Thymus (tissue), 11 donors: ENCODE data around the gene ZMYM4. TPM values are rescaled to one million over a fixed set of nuclear protein-coding genes. Genes with fewer than 3 reads are reported as not detected.

Experiments used
- DNase-seq, 9 donors: peaks; one replicate each; pipeline ENCODE4 v3.0.0-alpha.2; 2013; ENCODE audit warnings: low spot score in 9 of 9, low read depth in 6 of 9, missing footprints in 1 of 9
- H3K27ac ChIP-seq, 2 donors: one replicate each; pipeline ENCODE4 v1.5.1; 2013; ENCODE audit warnings: control low read depth in 1 of 2, low read depth in 1 of 2, low read length in 1 of 2, mild to moderate bottlenecking in 1 of 2, moderate library complexity in 1 of 2
- H3K27me3 ChIP-seq, 2 donors: one replicate each; pipeline ENCODE4 v1.5.1; 2013; ENCODE audit warnings: low read length in 1 of 2; ENCODE audit not compliant: control insufficient read depth in 2 of 2, insufficient read depth in 1 of 2
- H3K36me3 ChIP-seq, 2 donors: one replicate each; pipeline ENCODE4 v1.5.1; 2013; ENCODE audit warnings: low read length in 1 of 2, mild to moderate bottlenecking in 1 of 2, moderate library complexity in 1 of 2; ENCODE audit not compliant: control insufficient read depth in 2 of 2, insufficient read depth in 2 of 2
- H3K4me1 ChIP-seq, 2 donors: one replicate each; pipeline ENCODE4 v1.5.1; 2013; ENCODE audit warnings: low read length in 2 of 2; ENCODE audit not compliant: control insufficient read depth in 2 of 2, insufficient read depth in 2 of 2
- H3K4me3 ChIP-seq, 2 donors: one replicate each; pipeline ENCODE4 v1.5.1; 2013; ENCODE audit warnings: low read length in 2 of 2, control low read depth in 1 of 2, mild to moderate bottlenecking in 1 of 2
- H3K9me3 ChIP-seq, 2 donors: one replicate each; pipeline ENCODE4 v1.5.1; 2013; ENCODE audit warnings: low read length in 1 of 2, mild to moderate bottlenecking in 1 of 2; ENCODE audit not compliant: control insufficient read depth in 2 of 2, insufficient read depth in 1 of 2
- WGBS: extraction: QIAGEN DNeasy Blood & Tissue Kit; methylation state at CpG from one replicate; pipeline ENCODE4 v1.1.7; 2013; 5-methylcytosine and 5-hydroxymethylcytosine counted together
- polyA plus RNA-seq: library from polyadenylated mRNA; stranded (reverse); fragments of 200-250 nt; gene quantifications from one replicate; pipeline ENCODE4 v1.2.3, GENCODE V29; 2013
- total RNA-seq: library from RNA; stranded (reverse); fragments of 120-200 nt; gene quantifications from one replicate; pipeline ENCODE4 v1.2.4, GENCODE V29; 2013
- donor health status: healthy.

ZMYM4 gene
- total and polyA plus RNA-seq, 2 donors, result 17.3 to 31.6 TPM

DNA sequence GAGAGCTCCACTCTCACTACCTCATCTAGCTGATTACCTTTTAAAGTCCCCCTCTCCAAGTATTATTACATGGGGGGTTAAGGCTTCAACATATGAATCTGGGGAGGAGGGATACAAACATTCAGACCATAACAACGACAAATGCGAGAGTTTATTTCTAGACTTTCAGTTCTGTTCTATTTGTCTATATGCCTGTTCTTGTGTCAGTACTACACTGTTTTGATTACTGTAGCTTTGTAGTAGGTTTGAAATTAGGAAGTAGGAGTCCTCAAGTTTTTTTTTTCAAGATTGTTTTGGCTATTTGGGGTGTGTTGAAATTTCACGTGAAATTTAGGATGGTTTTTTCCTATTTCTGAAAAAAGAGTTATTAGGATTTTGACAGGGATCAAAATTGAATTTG, 16.3 kb downstream of the ZMYM4 start:
- WGBS, result over 99% methylated on average over 3 of the region's 3 CpGs
- peaks cover 0 to 5% of the 10 kb centered on the region in 2 donors for H3K36me3 ChIP-seq
- no peak overlapping the region for H3K4me3 ChIP-seq
- peaks cover 0 to 5% of the 10 kb centered on the region in 2 donors for H3K9me3 ChIP-seq
- no peak overlapping the region for H3K27ac ChIP-seq
- no peaks in the 10 kb centered on the region for H3K27me3 ChIP-seq
- H3K4me1 ChIP-seq, result peaks cover 0 to 6% of the 10 kb centered on the region in 2 donors
- DNase-seq, result no peak

DNA sequence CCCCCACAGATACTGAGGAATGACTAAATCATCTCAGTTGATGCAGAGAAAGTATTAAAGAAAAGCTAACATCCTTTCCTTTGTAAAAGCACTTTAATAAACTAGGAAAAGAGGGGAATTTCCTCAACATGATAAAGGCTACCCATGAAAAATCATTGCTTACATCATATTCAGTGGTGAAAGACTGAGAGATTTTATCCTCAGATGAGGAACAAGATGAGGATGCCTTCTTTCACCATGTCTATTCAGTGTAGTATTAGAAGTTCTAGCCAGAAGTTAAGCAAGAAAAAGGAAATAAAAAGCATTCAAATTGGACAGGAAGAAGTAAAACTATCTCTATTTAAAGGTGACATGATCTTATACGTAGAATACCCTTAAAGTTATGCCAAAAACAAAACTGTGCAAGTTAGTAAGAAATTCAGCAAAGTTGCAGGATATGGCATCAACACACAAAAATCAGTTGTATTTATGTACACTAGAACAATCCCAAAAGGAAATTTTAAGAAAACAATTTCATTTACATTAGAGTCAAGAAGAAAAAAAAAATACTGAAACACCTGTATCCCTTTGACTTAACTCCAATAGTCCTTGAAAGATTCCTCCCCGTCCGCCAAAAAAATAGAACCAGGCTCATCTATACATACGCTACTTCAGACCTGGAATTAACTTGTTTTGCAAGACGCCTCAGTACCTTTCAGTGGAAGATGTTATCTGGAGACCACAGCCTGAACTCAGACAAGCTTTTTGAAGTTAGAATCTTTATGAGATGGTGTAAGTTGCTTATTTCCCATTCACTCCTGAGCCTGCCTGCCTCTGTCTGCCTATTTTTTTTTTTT, 17.5 kb downstream of the ZMYM4 start:
- H3K27ac ChIP-seq, result peak overlapping the region; percentile 10 to 39
- no peaks in the 10 kb centered on the region for H3K27me3 ChIP-seq
- peaks cover 0 to 6% of the 10 kb centered on the region in 2 donors for H3K4me1 ChIP-seq
- 41% methylated on average over 5 of the region's 5 CpGs for WGBS
- H3K36me3 ChIP-seq, result peaks cover 0 to 5% of the 10 kb centered on the region in 2 donors
- DNase-seq, result peak in 6 of 9 donors; percentile 54 to 80 (median 64)
- peaks cover 0 to 5% of the 10 kb centered on the region in 2 donors for H3K9me3 ChIP-seq
- no peak overlapping the region for H3K4me3 ChIP-seq

DNA sequence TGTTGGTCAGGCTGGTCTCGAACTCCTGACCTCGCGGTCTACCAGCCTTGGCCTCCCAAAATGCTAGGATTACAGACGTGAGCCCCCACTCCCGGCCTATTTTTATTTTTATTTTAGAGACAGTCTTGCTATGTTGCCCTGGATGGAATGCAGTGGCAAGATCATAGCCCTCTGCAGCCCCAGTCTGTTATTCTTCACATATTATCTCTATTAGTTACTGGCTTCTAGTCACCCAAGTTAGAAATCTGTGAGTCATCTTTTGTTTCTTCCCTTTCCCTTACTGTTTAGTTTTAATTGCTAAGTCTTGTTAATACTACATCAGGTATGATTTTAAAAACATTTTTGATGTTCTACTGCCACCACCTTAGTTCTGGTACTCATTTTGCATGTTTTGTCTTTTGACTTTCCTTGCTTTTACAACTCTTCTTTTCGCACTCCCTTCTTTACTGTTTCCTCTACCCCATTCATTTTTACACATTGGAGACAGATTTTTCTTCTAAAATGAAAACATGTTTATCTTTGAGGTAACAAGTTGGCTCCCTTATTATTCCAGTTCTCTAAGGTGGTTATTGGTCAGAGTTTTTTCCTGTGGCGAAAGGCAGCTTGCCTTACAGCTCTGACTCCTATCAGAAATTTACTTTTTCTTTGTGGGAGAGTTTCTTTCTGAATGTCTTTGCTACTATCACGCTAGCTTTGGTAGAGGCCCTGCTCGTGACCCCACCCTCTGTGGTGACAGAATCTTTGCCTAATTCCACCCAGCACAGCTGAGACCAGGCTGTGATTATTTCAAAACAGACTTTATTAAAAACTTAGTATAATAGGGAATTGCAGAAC, 19.5 kb downstream of the ZMYM4 start:
- no peak for DNase-seq
- H3K27ac ChIP-seq, result no peak overlapping the region
- no peaks in the 10 kb centered on the region for H3K27me3 ChIP-seq
- H3K36me3 ChIP-seq, result peaks cover 2 to 8% of the 10 kb centered on the region in 2 donors
- WGBS, result 96% methylated on average over 9 of the region's 9 CpGs
- H3K4me3 ChIP-seq, result no peak overlapping the region
- H3K9me3 ChIP-seq, result no peaks in the 10 kb centered on the region
- H3K4me1 ChIP-seq, result peaks cover 0 to 6% of the 10 kb centered on the region in 2 donors

DNA sequence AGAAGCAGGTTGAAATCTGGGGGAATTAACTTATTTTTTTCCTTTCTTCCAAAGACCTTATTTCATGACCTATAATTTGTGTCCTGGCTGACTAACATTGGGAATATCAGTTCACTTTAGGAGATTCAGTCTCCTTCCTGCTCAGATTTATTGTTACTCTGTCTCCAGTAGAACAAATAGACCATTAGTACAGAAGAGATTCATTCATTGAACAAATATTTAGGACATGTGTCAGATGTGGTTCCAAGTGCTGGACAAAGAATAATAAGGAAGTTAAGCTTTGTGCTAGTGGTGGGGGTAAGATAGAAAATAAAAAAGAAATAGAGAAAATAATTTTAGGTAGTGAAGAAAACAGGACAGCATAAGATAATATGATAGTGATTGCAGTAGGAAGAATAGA, 20.3 kb downstream of the ZMYM4 start:
- Histone ChIP-seq H3K27me3 (no peaks in the 10 kb centered on the region), H3K36me3 (peaks cover 6 to 8% of the 10 kb centered on the region in 2 donors), H3K27ac (no peak overlapping the region), H3K4me3 (no peak overlapping the region), H3K9me3 (no peaks in the 10 kb centered on the region), H3K4me1 (peaks cover 0 to 6% of the 10 kb centered on the region in 2 donors)
- no peak for DNase-seq

DNA sequence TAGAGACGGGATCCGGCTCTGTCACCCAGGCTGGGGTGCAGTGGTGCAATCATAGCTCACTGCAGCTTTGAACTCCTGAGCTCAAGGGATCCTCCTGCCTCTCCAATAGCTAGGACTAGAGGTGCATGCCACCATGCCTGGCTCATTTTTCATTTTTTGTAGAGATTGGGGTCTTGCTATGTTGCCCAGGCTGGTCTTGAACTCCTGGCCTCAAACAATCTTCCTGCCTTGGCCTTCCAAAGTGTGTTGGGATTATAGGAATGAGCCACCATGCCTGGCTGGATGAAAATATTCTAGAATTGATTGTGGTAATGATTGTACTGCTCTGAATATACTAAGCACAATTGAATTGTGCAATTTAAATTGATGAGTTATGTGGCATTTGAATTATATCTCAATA, 21.9 kb downstream of the ZMYM4 start:
- peaks cover 0 to 6% of the 10 kb centered on the region in 2 donors for H3K4me1 ChIP-seq
- no peak for DNase-seq
- no peak overlapping the region for H3K4me3 ChIP-seq
- WGBS, result 100% methylated on average over 2 of the region's 2 CpGs
- no peaks in the 10 kb centered on the region for H3K9me3 ChIP-seq
- H3K36me3 ChIP-seq, result peaks cover 6 to 8% of the 10 kb centered on the region in 2 donors
- no peaks in the 10 kb centered on the region for H3K27me3 ChIP-seq
- no peak overlapping the region for H3K27ac ChIP-seq

DNA sequence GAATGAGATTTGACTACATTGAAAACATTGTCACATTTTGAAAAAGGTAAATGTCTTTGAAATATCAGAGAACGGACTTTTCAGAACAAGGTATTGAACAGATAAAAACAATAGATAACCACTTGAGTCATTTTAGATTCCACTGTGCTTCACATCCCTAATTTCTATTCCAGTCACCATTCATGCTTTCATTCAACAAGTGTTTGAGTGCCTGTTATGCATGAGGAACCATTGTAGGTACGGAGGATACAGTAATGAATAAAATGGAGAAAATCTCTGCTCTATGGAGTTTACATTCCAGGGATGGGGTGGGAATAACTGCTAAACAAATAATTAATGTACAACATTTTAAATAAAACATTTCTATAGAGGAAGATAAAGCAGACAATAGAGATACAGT, 26.3 kb downstream of the ZMYM4 start:
- peaks cover 0 to 6% of the 10 kb centered on the region in 2 donors for H3K4me1 ChIP-seq
- no peaks in the 10 kb centered on the region for H3K9me3 ChIP-seq
- no peak overlapping the region for H3K4me3 ChIP-seq
- H3K27ac ChIP-seq, result no peak overlapping the region
- 96% methylated on average over 2 of the region's 2 CpGs for WGBS
- H3K36me3 ChIP-seq, result peaks cover 11 to 18% of the 10 kb centered on the region in 2 donors
- H3K27me3 ChIP-seq, result no peaks in the 10 kb centered on the region
- no peak for DNase-seq

DNA sequence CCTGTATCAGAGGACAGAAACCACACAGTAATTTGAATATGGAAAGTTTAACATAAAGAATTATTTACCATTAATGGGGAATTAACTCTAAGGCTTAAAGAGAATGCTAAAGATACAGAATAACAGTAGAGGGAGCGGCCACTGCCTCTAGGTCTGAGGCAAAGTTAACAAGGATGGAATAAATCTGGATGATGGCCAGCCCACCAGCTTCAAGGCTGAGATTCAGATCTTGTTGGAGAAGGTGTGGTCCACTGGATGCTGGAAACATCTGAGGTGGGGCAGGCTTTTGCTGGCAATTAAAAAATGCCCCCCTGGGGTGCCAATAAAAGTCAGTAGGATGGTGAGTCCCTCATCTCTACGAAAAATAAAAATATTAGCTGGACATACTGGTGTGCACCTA, 29.4 kb downstream of the ZMYM4 start:
- H3K4me3 ChIP-seq, result no peak overlapping the region
- no peak overlapping the region for H3K27ac ChIP-seq
- no peak for DNase-seq
- H3K36me3 ChIP-seq, result peaks cover 11 to 13% of the 10 kb centered on the region in 2 donors
- no peaks in the 10 kb centered on the region for H3K27me3 ChIP-seq
- WGBS, result 93% methylated on average over 2 of the region's 2 CpGs
- no peaks in the 10 kb centered on the region for H3K9me3 ChIP-seq
- peaks cover 0 to 6% of the 10 kb centered on the region in 2 donors for H3K4me1 ChIP-seq

DNA sequence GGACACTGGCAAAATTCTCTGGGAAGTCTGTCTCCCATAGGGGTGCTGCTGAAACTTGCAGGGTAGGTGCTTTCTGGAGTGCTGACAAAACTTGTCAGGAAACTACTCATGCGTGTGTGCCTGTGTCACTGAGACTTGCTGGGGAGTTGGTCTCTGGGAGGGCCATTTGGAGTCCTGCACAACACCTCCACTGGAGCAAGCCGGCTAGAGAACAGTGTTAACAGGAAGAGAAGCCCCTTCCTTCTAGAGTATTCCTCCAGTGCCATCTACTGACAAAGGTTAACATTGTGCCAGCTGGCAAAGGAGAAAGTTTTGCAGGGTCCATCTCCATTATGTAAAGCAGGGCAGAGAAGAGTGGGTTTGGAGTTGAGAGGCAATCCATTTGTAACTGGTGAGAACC, 30.0 kb downstream of the ZMYM4 start:
- no peak overlapping the region for H3K27ac ChIP-seq
- 21% methylated on average over 2 of the region's 2 CpGs for WGBS
- H3K9me3 ChIP-seq, result no peaks in the 10 kb centered on the region
- H3K4me3 ChIP-seq, result no peak overlapping the region
- peak; percentile 30 to 83 (median 56) for DNase-seq
- peaks cover 5 to 13% of the 10 kb centered on the region in 2 donors for H3K36me3 ChIP-seq
- peaks cover 0 to 6% of the 10 kb centered on the region in 2 donors for H3K4me1 ChIP-seq
- no peaks in the 10 kb centered on the region for H3K27me3 ChIP-seq

DNA sequence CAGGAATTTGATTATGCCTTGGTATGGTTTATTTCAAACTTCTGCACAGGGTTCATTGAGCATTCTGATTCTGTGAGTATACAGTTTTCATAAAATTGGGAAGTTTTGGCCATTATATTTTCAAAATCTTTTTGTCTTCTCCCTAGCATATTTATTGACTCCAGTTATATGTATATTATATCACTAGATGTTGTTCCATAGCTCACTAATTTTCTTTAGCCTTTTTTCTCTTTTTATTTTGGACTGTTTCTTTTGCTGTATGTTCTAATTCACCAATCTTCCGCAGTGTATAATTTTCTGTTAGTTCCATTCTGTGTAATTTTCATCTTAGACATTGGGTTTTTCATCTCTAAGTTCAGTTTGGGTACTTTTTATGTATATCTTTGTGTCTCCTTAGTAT, 31.9 kb downstream of the ZMYM4 start:
- WGBS, result 96% methylated on average over 1 of the region's 1 CpG
- Histone ChIP-seq H3K36me3 (peaks cover 5 to 15% of the 10 kb centered on the region in 2 donors), H3K27ac (no peak overlapping the region), H3K27me3 (no peaks in the 10 kb centered on the region), H3K4me1 (peaks cover 0 to 6% of the 10 kb centered on the region in 2 donors), H3K4me3 (no peak overlapping the region), H3K9me3 (no peaks in the 10 kb centered on the region)
- DNase-seq, result no peak
